A549 (cell line): Measurements from ENCODE around the gene FAM219B.

Source experiments
- CHD2 ChIP-seq: fragments of 150-350 bp; IDR thresholded peaks from 2 replicates; pipeline ENCODE4 v1.6.1; 2014; ENCODE audit warnings: low read length; ENCODE audit not compliant: partially characterized antibody
- EP300 ChIP-seq, 2 experiments: fragments of >200 bp; sonication (Bioruptor Twin); formaldehyde crosslinking; IDR thresholded peaks; 2 replicates in 1 of 2; 3 replicates in 1 of 2; pipeline ENCODE4 v1.6.1; 2016 to 2017
- JUNB ChIP-seq: fragments of >200 bp; sonication (Bioruptor Twin); formaldehyde crosslinking; IDR thresholded peaks from 2 replicates; pipeline ENCODE4 v1.6.1; 2016
- KDM1A ChIP-seq: fragments of 200-600 bp; sonication (generic); IDR thresholded peaks from 2 replicates; pipeline ENCODE4 v1.6.1; 2016; ENCODE audit warnings: low read depth, mild to moderate bottlenecking
- PHF8 ChIP-seq: fragments of 200-600 bp; sonication (generic); IDR thresholded peaks from 2 replicates; pipeline ENCODE4 v1.6.1; 2016; ENCODE audit warnings: low read depth, mild to moderate bottlenecking, antibody characterized with exemption, moderate library complexity, borderline replicate concordance
- RAD21 ChIP-seq, 2 experiments: fragments of >200 bp in 1 of 2; sonication (Bioruptor Twin) in 1 of 2; formaldehyde crosslinking in 1 of 2; IDR thresholded peaks in 1 of 2; conservative IDR thresholded peaks in 1 of 2; 2 replicates in 1 of 2; 3 replicates in 1 of 2; pipeline ENCODE4 v1.6.1; 2012 to 2018; ENCODE audit warnings: inconsistent platforms in 1 of 2
- RCOR1 ChIP-seq: fragments of 150-350 bp; IDR thresholded peaks from 2 replicates; pipeline ENCODE4 v1.6.1; 2014; ENCODE audit warnings: antibody characterized with exemption, low read length, low read depth
- TP53 ChIP-seq: fragments of 250-450 bp; sonication (Bioruptor Pico); IDR thresholded peaks from 2 replicates; pipeline ENCODE4 v1.5.0; 2021; ENCODE audit warnings: mild to moderate bottlenecking, moderate library complexity
- TF ChIP-seq, protein P1 (sequence below): fragments of >200 bp; sonication (Bioruptor Twin); formaldehyde crosslinking; IDR thresholded peaks from 3 replicates; pipeline ENCODE4 v1.5.1; 2016
- TF ChIP-seq, protein P2 (sequence below): fragments of >200 bp; sonication (Bioruptor Twin); formaldehyde crosslinking; IDR thresholded peaks from 3 replicates; pipeline ENCODE4 v1.6.1; 2016
- TF ChIP-seq, protein P3 (sequence below): fragments of 200-600 bp; sonication (generic); IDR thresholded peaks from 2 replicates; pipeline ENCODE4 v1.6.1; 2016; ENCODE audit warnings: antibody characterized with exemption, mild to moderate bottlenecking, moderate library complexity
- TF ChIP-seq, protein P4 (sequence below): fragments of 450-650 bp; IDR thresholded peaks from 2 replicates; pipeline ENCODE4 v1.6.1; 2014; ENCODE audit warnings: antibody characterized with exemption

DNA sequence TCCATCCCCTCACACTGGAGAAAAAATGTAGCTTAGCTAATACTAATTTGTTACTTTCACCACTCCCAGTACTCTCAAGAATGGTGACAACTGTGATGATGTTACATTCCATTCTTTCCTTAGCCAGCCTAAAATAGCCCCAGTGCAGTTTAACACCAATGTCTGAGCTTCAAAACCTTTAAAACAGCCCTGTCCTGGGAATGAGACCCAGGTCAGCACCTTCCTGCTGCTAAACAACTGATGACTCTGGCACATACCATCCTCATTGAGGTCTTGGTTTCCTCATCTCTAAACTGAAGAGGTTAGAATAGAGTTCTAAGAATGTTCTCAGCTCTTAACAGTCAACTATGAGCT lies 37.3 kb downstream of the FAM219B start:
- TF ChIP-seq, protein P1, sequence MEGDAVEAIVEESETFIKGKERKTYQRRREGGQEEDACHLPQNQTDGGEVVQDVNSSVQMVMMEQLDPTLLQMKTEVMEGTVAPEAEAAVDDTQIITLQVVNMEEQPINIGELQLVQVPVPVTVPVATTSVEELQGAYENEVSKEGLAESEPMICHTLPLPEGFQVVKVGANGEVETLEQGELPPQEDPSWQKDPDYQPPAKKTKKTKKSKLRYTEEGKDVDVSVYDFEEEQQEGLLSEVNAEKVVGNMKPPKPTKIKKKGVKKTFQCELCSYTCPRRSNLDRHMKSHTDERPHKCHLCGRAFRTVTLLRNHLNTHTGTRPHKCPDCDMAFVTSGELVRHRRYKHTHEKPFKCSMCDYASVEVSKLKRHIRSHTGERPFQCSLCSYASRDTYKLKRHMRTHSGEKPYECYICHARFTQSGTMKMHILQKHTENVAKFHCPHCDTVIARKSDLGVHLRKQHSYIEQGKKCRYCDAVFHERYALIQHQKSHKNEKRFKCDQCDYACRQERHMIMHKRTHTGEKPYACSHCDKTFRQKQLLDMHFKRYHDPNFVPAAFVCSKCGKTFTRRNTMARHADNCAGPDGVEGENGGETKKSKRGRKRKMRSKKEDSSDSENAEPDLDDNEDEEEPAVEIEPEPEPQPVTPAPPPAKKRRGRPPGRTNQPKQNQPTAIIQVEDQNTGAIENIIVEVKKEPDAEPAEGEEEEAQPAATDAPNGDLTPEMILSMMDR, result no peak
- TF ChIP-seq CHD2, result no peak
- no peak for TF ChIP-seq JUNB
- no peak for TF ChIP-seq RCOR1
- no peak for TF ChIP-seq TP53 (CRISPR knock-in tag)
- no peak for TF ChIP-seq PHF8
- TF ChIP-seq KDM1A, result no peak
- no peak for TF ChIP-seq RAD21 (conservative IDR thresholded peaks at IDR 0.05 in 1 of 2, IDR thresholded peaks at IDR 0.05 in 1 of 2)
- TF ChIP-seq, protein P2, sequence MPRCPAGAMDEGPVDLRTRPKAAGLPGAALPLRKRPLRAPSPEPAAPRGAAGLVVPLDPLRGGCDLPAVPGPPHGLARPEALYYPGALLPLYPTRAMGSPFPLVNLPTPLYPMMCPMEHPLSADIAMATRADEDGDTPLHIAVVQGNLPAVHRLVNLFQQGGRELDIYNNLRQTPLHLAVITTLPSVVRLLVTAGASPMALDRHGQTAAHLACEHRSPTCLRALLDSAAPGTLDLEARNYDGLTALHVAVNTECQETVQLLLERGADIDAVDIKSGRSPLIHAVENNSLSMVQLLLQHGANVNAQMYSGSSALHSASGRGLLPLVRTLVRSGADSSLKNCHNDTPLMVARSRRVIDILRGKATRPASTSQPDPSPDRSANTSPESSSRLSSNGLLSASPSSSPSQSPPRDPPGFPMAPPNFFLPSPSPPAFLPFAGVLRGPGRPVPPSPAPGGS, result no peak
- no peak for TF ChIP-seq EP300 (IDR thresholded peaks at IDR 0.05)
- TF ChIP-seq, protein P3, sequence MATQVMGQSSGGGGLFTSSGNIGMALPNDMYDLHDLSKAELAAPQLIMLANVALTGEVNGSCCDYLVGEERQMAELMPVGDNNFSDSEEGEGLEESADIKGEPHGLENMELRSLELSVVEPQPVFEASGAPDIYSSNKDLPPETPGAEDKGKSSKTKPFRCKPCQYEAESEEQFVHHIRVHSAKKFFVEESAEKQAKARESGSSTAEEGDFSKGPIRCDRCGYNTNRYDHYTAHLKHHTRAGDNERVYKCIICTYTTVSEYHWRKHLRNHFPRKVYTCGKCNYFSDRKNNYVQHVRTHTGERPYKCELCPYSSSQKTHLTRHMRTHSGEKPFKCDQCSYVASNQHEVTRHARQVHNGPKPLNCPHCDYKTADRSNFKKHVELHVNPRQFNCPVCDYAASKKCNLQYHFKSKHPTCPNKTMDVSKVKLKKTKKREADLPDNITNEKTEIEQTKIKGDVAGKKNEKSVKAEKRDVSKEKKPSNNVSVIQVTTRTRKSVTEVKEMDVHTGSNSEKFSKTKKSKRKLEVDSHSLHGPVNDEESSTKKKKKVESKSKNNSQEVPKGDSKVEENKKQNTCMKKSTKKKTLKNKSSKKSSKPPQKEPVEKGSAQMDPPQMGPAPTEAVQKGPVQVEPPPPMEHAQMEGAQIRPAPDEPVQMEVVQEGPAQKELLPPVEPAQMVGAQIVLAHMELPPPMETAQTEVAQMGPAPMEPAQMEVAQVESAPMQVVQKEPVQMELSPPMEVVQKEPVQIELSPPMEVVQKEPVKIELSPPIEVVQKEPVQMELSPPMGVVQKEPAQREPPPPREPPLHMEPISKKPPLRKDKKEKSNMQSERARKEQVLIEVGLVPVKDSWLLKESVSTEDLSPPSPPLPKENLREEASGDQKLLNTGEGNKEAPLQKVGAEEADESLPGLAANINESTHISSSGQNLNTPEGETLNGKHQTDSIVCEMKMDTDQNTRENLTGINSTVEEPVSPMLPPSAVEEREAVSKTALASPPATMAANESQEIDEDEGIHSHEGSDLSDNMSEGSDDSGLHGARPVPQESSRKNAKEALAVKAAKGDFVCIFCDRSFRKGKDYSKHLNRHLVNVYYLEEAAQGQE, result no peak
- TF ChIP-seq, protein P4, sequence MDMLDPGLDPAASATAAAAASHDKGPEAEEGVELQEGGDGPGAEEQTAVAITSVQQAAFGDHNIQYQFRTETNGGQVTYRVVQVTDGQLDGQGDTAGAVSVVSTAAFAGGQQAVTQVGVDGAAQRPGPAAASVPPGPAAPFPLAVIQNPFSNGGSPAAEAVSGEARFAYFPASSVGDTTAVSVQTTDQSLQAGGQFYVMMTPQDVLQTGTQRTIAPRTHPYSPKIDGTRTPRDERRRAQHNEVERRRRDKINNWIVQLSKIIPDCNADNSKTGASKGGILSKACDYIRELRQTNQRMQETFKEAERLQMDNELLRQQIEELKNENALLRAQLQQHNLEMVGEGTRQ, result no peak
